ENCODE results near the gene MYOG.

Gene MYOG

DNA sequence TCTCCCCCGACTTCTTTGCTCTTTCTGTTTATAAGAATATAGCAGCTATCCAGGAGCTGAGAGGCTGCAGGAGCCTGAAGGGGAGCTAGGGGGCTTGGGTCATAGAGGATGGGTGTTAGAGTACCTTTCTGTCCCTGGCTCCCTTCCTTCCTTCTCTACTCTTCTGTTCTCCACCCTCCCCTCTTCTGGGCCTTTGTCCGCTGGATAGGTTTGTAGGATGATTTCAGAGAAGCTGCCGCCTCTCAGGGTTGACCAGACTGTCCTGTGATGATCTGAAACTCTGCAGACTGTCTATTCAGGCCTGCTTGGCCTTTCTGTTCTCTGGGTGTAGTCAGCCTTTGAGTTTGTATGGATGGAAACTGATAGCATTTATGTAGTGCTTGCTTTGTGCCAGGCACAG lies 33.2 kb downstream of the MYOG start:
- FAIRE-seq = no peak
- no peak for DNase-seq (ENCODE audit: insufficient read length, low spot score)
- TF ChIP-seq, protein P1, sequence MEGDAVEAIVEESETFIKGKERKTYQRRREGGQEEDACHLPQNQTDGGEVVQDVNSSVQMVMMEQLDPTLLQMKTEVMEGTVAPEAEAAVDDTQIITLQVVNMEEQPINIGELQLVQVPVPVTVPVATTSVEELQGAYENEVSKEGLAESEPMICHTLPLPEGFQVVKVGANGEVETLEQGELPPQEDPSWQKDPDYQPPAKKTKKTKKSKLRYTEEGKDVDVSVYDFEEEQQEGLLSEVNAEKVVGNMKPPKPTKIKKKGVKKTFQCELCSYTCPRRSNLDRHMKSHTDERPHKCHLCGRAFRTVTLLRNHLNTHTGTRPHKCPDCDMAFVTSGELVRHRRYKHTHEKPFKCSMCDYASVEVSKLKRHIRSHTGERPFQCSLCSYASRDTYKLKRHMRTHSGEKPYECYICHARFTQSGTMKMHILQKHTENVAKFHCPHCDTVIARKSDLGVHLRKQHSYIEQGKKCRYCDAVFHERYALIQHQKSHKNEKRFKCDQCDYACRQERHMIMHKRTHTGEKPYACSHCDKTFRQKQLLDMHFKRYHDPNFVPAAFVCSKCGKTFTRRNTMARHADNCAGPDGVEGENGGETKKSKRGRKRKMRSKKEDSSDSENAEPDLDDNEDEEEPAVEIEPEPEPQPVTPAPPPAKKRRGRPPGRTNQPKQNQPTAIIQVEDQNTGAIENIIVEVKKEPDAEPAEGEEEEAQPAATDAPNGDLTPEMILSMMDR (IDR thresholded peaks at IDR 0.05; ENCODE audit: insufficient read depth, missing control alignments) = no peak

DNA sequence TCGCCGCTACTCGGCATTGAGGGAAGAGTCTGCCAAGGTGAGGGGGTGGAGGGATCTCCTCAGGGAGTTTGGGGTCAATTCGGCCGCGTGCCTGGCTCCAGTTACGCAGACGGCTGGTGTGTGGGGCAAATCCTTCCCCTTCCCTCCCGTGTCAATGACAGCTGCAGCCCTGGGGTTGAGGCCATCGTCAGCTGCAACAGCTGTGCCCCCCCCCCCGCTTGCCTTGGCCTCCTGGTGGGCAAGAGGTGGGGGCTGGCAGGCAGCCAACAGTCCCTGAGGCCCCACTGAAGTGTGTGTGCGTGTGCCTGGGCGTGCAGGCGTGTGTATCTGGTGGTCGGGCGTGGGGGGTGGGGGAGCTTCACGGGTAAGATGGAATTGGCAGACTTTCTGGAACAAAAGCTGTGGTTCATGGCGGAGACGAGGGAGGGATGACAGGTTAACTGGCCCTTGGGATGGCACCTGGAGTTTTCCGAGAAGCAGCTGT lies 33.9 kb downstream of the MYOG start:
- DNase-seq (ENCODE audit: insufficient read length, low spot score) (no peak), FAIRE-seq (no peak)
- TF ChIP-seq, protein P1 (IDR thresholded peaks at IDR 0.05; ENCODE audit: insufficient read depth, missing control alignments) = no peak

DNA sequence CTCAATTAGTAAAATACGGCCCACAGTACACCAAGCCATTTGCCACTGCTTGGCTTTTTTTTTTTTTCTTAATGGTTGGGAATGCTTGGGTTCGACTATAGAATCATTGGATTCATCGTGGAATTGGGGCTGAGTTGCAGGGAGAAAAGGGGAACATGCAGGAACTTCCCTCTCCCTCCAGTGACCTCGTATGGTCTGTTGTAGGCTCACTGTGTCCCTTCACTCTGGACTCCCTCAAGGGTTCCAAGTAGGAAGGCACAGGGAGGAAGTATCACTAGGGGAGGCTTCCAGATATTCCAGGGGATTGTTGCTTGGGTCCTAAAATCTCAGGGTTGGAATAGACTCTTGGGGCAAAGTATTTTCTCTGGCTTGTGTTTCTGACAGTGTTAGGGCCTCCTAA lies 35.0 kb downstream of the MYOG start:
- DNase-seq (ENCODE audit: insufficient read length, low spot score) (no peak), FAIRE-seq (no peak)
- TF ChIP-seq, protein P1 (IDR thresholded peaks at IDR 0.05; ENCODE audit: insufficient read depth, missing control alignments) = no peak

DNA sequence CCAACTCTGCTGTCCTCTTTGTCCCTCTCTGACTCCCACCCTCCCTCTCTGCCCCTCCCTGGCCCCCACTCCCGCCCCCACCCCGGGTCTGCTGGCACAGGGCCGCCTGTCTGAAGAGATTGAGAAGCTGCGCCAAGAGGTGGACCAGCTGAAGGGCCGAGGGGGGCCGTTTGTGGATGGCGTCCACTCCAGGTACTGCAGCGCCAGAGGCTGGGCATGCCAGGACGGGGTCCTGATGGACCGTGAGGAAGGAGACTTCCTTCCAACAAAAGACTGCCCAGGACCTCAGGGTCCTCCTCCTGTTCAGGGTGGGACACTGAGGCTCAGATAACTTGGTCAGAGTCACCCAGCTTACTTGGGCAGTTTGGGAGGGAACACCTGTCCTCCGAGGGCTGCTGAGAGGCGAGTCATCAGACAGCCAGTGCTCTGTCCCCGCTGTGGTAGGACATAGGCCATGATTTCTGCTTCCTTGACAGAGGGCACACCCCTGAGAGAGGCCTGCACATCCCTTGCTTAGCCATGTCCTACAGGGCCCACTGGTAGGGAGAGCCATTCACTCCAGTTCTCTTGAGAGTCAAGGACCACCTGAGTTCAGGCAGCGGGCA lies 36.1 kb downstream of the MYOG start:
- TF ChIP-seq, protein P1 (IDR thresholded peaks at IDR 0.05; ENCODE audit: insufficient read depth, missing control alignments) = no peak
- FAIRE-seq = no peak
- DNase-seq (ENCODE audit: insufficient read length, low spot score) = no peak

DNA sequence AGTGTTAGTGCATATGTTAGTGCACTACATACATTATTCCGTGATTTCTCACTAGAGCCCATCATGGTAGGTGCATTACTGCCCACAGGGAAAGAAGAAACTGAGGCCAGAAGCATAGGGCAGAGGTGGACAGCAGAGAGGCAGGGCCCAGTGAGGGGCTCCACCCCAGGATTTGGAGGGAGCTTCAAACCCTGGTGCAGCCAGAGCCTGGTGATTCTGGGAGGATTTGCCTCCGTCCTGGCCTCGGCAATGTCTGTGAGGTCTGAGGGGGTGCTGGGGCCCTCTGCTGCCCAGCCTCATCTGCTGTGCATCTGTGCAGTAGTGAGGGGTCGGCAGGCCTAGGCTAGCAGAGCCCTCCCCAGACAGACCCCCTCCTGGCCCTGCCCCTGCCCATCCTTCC lies 36.7 kb downstream of the MYOG start:
- TF ChIP-seq, protein P1 (IDR thresholded peaks at IDR 0.05; ENCODE audit: insufficient read depth, missing control alignments) = no peak
- no peak for FAIRE-seq

DNA sequence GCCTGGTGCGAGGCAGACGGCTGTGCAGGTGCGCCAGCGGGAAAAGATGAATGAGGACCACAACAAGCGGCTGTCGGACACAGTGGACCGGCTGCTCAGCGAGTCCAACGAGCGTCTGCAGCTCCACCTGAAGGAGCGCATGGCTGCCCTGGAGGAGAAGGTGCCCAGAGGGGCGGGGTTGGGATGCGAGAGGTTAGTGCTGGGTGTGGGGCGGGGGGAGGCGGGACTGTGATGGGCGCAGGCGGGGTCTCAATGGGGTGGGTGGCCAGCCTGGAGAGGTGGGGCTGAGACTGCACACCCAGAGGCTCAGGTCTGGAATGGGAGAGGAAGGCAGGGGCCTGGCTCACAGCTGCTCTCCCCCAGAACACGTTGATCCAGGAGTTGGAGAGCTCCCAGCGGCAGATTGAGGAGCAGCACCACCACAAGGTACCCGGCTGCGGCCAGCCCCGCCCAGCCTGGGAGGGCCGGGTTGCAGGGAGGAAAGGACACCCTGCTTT lies 37.2 kb downstream of the MYOG start:
- DNase-seq (ENCODE audit: insufficient read length, low spot score) (no peak), FAIRE-seq (no peak)
- TF ChIP-seq, protein P1 (IDR thresholded peaks at IDR 0.05; ENCODE audit: insufficient read depth, missing control alignments) = no peak

More for the DNA sequence above, 36.7 kb downstream of the MYOG start:
- DNase-seq (ENCODE audit: insufficient read length, low spot score) = no peak

DNA sequence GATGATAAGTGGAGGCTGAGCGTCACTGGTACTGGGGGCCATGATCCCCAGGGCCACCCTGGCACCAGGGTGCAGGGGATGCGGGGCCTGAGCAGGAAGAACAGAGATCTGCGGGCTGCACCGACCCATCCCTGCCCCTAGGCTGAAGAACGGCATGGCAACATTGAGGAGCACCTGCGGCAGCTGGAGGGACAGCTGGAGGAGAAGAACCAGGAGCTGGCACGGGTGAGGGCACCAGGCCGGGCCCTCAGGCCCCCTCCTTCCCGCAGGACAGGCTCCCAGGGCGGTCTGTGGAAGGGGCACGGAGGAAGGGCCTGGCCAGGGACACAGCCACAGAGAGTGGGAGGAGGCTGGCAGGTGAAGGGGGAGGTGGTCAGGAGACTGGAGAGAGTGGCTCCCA lies 37.7 kb downstream of the MYOG start:
- DNase-seq (ENCODE audit: insufficient read length, low spot score) (no peak), FAIRE-seq (no peak)
- TF ChIP-seq, protein P1 (IDR thresholded peaks at IDR 0.05; ENCODE audit: insufficient read depth, missing control alignments) = no peak
